Activated T-helper 1 cell treated with anti-CD3 and anti-CD28 coated beads, Interleukin-2, amount 50 U/mL, for 16 hours (primary cell): ENCODE measurements around the gene HERC2.

Source experiments
- DNase-seq, 2 donors: peaks; one replicate each; pipeline ENCODE4 v3.0.0-alpha.2; 2020; ENCODE audit warnings: low read depth in 1 of 2, low spot score in 1 of 2

The HERC2 gene

GRCh38 chr15:28114721-28115622 is 207.0 kb downstream of the HERC2 start:
- DNase-seq = no peak

- DNase-seq = no peak
Observed at GRCh38 chr15:28114114-28114455, 207.9 kb downstream of the HERC2 start.

- DNase-seq = no peak
Observed at GRCh38 chr15:28113394-28114113, 208.4 kb downstream of the HERC2 start.

- DNase-seq = no peak
Observed at GRCh38 chr15:28112962-28113361, 209.0 kb downstream of the HERC2 start.

- no peak for DNase-seq
Observed at GRCh38 chr15:28112101-28112760, 209.7 kb downstream of the HERC2 start.

- no peak for DNase-seq
Observed at GRCh38 chr15:28111543-28111942, 210.4 kb downstream of the HERC2 start.

- no peak for DNase-seq
Observed at GRCh38 chr15:28110481-28110881, 211.5 kb downstream of the HERC2 start.

GRCh38 chr15:28109626-28110455 is 212.1 kb downstream of the HERC2 start:
- DNase-seq = no peak

GRCh38 chr15:28107904-28108275 is 214.1 kb downstream of the HERC2 start:
- DNase-seq = no peak

- DNase-seq = no peak
Observed at GRCh38 chr15:28107111-28107903, 214.7 kb downstream of the HERC2 start.

GRCh38 chr15:28106294-28107110 is 215.5 kb downstream of the HERC2 start:
- DNase-seq = no peak

GRCh38 chr15:28105793-28106192 is 216.2 kb downstream of the HERC2 start:
- DNase-seq = no peak

- no peak for DNase-seq
Observed at GRCh38 chr15:28105224-28105791, 216.7 kb downstream of the HERC2 start.

GRCh38 chr15:28104326-28104725 is 217.7 kb downstream of the HERC2 start:
- DNase-seq = no peak

- no peak for DNase-seq
Observed at GRCh38 chr15:28103831-28104230, 218.1 kb downstream of the HERC2 start.

GRCh38 chr15:28101983-28102441 is 220.0 kb downstream of the HERC2 start:
- DNase-seq = no peak

GRCh38 chr15:28101201-28101600 is 220.8 kb downstream of the HERC2 start:
- no peak for DNase-seq

- DNase-seq = no peak
Observed at GRCh38 chr15:28100516-28101195, 221.3 kb downstream of the HERC2 start.
